H9 (cell line): ENCODE data around the gene WDR37. TPM values are rescaled to one million over a fixed set of nuclear protein-coding genes. Genes with fewer than 3 reads are reported as not detected.

Source experiments
- DNase-seq: peaks from one replicate; pipeline ENCODE4 v3.0.0-alpha.2; 2017
- H2AFZ ChIP-seq: one replicate; pipeline ENCODE4 v1.6.1; 2013; ENCODE audit warnings: mild to moderate bottlenecking, low read length, control low read depth, moderate library complexity
- H2AK5ac ChIP-seq: 2 replicates; pipeline ENCODE4 v1.6.1; 2013; ENCODE audit warnings: low read length, control low read depth, mixed read lengths; ENCODE audit not compliant: insufficient read length
- H2BK120ac ChIP-seq: one replicate; pipeline ENCODE4 v1.6.1; 2013; ENCODE audit warnings: low read depth, mild to moderate bottlenecking, low read length, control low read depth, inconsistent platforms; ENCODE audit not compliant: poor library complexity, severe bottlenecking
- H2BK12ac ChIP-seq: 2 replicates; pipeline ENCODE4 v1.6.1; 2013; ENCODE audit warnings: low read length, control low read depth, mixed read lengths, low read depth; ENCODE audit not compliant: insufficient read length
- H2BK15ac ChIP-seq: 2 replicates; pipeline ENCODE4 v1.6.1; 2013; ENCODE audit warnings: low read depth, low read length, control low read depth
- H2BK20ac ChIP-seq: one replicate; pipeline ENCODE4 v1.6.1; 2013; ENCODE audit warnings: low read depth, mild to moderate bottlenecking, low read length, control low read depth, inconsistent platforms; ENCODE audit not compliant: poor library complexity, severe bottlenecking
- H2BK5ac ChIP-seq: 2 replicates; pipeline ENCODE4 v1.6.1; 2013; ENCODE audit warnings: low read length, control low read depth, mixed read lengths; ENCODE audit not compliant: insufficient read length
- H3K14ac ChIP-seq: 2 replicates; pipeline ENCODE4 v1.6.1; 2013; ENCODE audit warnings: low read length, control low read depth; ENCODE audit not compliant: insufficient read depth
- H3K18ac ChIP-seq: 2 replicates; pipeline ENCODE4 v1.6.1; 2013; ENCODE audit warnings: low read depth, mild to moderate bottlenecking, mixed read lengths, low read length, control low read depth; ENCODE audit not compliant: insufficient read length
- H3K23ac ChIP-seq: 2 replicates; pipeline ENCODE4 v1.6.1; 2013; ENCODE audit warnings: low read length, control low read depth, mixed read lengths, low read depth; ENCODE audit not compliant: insufficient read length
- H3K23me2 ChIP-seq: 2 replicates; pipeline ENCODE4 v1.6.1; 2013; ENCODE audit warnings: low read depth, mild to moderate bottlenecking, mixed read lengths, low read length, control low read depth; ENCODE audit not compliant: insufficient read length, poor library complexity, severe bottlenecking
- H3K27ac ChIP-seq: 2 replicates; pipeline ENCODE4 v1.5.1; 2013; ENCODE audit warnings: low read length, control low read depth, mixed read lengths, low read depth; ENCODE audit not compliant: insufficient read length
- H3K27me3 ChIP-seq: 2 replicates; pipeline ENCODE4 v1.6.1; 2013; ENCODE audit warnings: low read length, control low read depth, inconsistent platforms; ENCODE audit not compliant: insufficient read depth
- H3K4ac ChIP-seq: 2 replicates; pipeline ENCODE4 v1.6.1; 2013; ENCODE audit warnings: low read depth, mild to moderate bottlenecking, control low read depth, inconsistent platforms, low read length, moderate library complexity
- H3K4me1 ChIP-seq: 2 replicates; pipeline ENCODE4 v1.6.1; 2013; ENCODE audit warnings: low read length, control low read depth, inconsistent platforms; ENCODE audit not compliant: insufficient read depth
- H3K4me2 ChIP-seq: 2 replicates; pipeline ENCODE4 v1.6.1; 2013; ENCODE audit warnings: low read length, control low read depth, mixed read lengths; ENCODE audit not compliant: insufficient read length, insufficient read depth
- H3K56ac ChIP-seq: 2 replicates; pipeline ENCODE4 v1.6.1; 2013; ENCODE audit warnings: low read depth, mild to moderate bottlenecking, mixed read lengths, low read length, control low read depth; ENCODE audit not compliant: insufficient read length
- H3K79me1 ChIP-seq: 2 replicates; pipeline ENCODE4 v1.6.1; 2013; ENCODE audit warnings: low read depth, mild to moderate bottlenecking, moderate library complexity, low read length, control low read depth, inconsistent platforms; ENCODE audit not compliant: insufficient read depth, poor library complexity, severe bottlenecking
- H3K79me2 ChIP-seq: 2 replicates; pipeline ENCODE4 v1.6.1; 2013; ENCODE audit warnings: low read length, control low read depth, inconsistent platforms; ENCODE audit not compliant: insufficient read depth
- H3K9ac ChIP-seq: 2 replicates; pipeline ENCODE4 v1.6.1; 2013; ENCODE audit warnings: low read length, control low read depth, mixed read lengths; ENCODE audit not compliant: insufficient read length; ENCODE audit errors: extremely low read depth
- H3K9me3 ChIP-seq: one replicate; pipeline ENCODE4 v1.6.1; 2013; ENCODE audit warnings: low read depth, low read length, inconsistent platforms; ENCODE audit not compliant: control insufficient read depth
- H3T11ph ChIP-seq: one replicate; pipeline ENCODE4 v1.6.1; 2013; ENCODE audit warnings: mild to moderate bottlenecking, low read length, control low read depth, inconsistent platforms
- H4K20me1 ChIP-seq: one replicate; pipeline ENCODE4 v1.6.1; 2013; ENCODE audit not compliant: control insufficient read depth, insufficient read length, insufficient read depth
- H4K5ac ChIP-seq: 2 replicates; pipeline ENCODE4 v1.6.1; 2013; ENCODE audit warnings: low read depth, mild to moderate bottlenecking, mixed read lengths, low read length, control low read depth; ENCODE audit not compliant: insufficient read length
- H4K8ac ChIP-seq: replicated peaks from 2 replicates; pipeline ENCODE4 v1.6.1; 2013; ENCODE audit warnings: low read length, control low read depth, mixed read lengths, low read depth; ENCODE audit not compliant: insufficient read length
- H4K91ac ChIP-seq: 2 replicates; pipeline ENCODE4 v1.6.1; 2013; ENCODE audit warnings: low read depth, mild to moderate bottlenecking, moderate library complexity, mixed read lengths, low read length, control low read depth; ENCODE audit not compliant: insufficient read length
- H3K27ac Mint-ChIP-seq, 3 experiments: 2 replicates in 2 of 3; 3 replicates in 1 of 3; pipeline ENCODE4 v1.8.0; 2020 to 2021; ENCODE audit warnings: mixed read lengths in 3 of 3, mild to moderate bottlenecking in 1 of 3, moderate library complexity in 1 of 3
- H3K27me3 Mint-ChIP-seq: 2 replicates; pipeline ENCODE4 v1.8.0; 2021; ENCODE audit warnings: low read depth, mild to moderate bottlenecking, moderate library complexity, mixed read lengths
- H3K36me3 Mint-ChIP-seq, 3 experiments: 2 replicates in 2 of 3; 3 replicates in 1 of 3; pipeline ENCODE4 v1.8.0; 2020 to 2021; ENCODE audit warnings: low read depth in 3 of 3, mixed read lengths in 3 of 3; ENCODE audit not compliant: insufficient read depth in 1 of 3
- H3K4me1 Mint-ChIP-seq, 2 experiments: 2 replicates each; pipeline ENCODE4 v1.8.0; 2020; ENCODE audit warnings: mixed read lengths in 2 of 2
- H3K4me3 Mint-ChIP-seq, 2 experiments: 2 replicates in 1 of 2; 3 replicates in 1 of 2; pipeline ENCODE4 v1.8.0; 2020 to 2021; ENCODE audit warnings: mild to moderate bottlenecking in 2 of 2, mixed read lengths in 2 of 2, moderate library complexity in 1 of 2
- H3K9me3 Mint-ChIP-seq, 2 experiments: 2 replicates in 1 of 2; 3 replicates in 1 of 2; pipeline ENCODE4 v1.8.0; 2020; ENCODE audit warnings: mild to moderate bottlenecking in 2 of 2, mixed read lengths in 2 of 2, moderate library complexity in 1 of 2
- WGBS: extraction: QIAGEN DNeasy Blood & Tissue Kit; methylation state at CpG from one replicate; pipeline ENCODE4 v1.1.7; 2013; ENCODE audit warnings: missing lambda C conversion rate, low lambda C conversion rate, mixed read lengths; ENCODE audit not compliant: insufficient read length; ENCODE audit errors: extremely low coverage; 5-methylcytosine and 5-hydroxymethylcytosine counted together
- total RNA-seq: library from RNA; stranded (reverse); gene quantifications from 2 replicates; pipeline ENCODE4 v1.2.1, GENCODE V29; 2021
- TF ChIP-seq, protein P1 (sequence below): fragments of 200-600 bp; sonication (generic); conservative IDR thresholded peaks from 3 replicates; pipeline ENCODE4 v1.8.0; 2021; ENCODE audit warnings: antibody characterized with exemption, mild to moderate bottlenecking

Gene WDR37
- total RNA-seq, 1 experiment from 2014 or later, result 13.1 TPM

DNA sequence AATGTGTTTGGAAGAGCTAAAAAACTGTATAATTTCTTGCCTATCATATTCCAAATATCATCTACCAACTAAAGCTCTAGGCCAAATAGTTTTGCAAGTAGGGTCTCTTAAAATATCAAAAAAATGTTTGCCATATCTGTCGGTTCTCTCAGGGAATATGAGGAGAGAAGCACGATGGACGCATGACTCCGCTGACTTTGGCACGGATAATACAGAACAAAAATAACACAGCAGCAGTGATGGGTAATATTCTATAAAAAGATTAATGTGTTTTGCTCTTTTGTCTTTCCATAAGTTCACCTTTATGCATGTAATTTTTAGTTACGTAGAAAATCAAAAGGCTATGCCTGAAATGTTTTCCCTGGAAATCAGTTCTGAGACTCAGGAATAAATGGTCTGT is 29.6 kb upstream of the WDR37 start:
- no peaks in the 10 kb centered on the region for H3K27me3 Mint-ChIP-seq
- no peak for DNase-seq
- no peak overlapping the region for H2AK5ac ChIP-seq
- H3K4me2 ChIP-seq, result no peak overlapping the region
- TF ChIP-seq, protein P1, sequence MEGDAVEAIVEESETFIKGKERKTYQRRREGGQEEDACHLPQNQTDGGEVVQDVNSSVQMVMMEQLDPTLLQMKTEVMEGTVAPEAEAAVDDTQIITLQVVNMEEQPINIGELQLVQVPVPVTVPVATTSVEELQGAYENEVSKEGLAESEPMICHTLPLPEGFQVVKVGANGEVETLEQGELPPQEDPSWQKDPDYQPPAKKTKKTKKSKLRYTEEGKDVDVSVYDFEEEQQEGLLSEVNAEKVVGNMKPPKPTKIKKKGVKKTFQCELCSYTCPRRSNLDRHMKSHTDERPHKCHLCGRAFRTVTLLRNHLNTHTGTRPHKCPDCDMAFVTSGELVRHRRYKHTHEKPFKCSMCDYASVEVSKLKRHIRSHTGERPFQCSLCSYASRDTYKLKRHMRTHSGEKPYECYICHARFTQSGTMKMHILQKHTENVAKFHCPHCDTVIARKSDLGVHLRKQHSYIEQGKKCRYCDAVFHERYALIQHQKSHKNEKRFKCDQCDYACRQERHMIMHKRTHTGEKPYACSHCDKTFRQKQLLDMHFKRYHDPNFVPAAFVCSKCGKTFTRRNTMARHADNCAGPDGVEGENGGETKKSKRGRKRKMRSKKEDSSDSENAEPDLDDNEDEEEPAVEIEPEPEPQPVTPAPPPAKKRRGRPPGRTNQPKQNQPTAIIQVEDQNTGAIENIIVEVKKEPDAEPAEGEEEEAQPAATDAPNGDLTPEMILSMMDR, result no peak
- no peak overlapping the region for H2BK5ac ChIP-seq
- H3K27ac ChIP-seq, result no peak overlapping the region
- no peak overlapping the region for H3T11ph ChIP-seq
- no peak overlapping the region for H3K27ac Mint-ChIP-seq
- no peak overlapping the region for H3K18ac ChIP-seq
- no peak overlapping the region for H2BK120ac ChIP-seq
- no CpG with 5 or more reads among the region's 6 CpGs for WGBS
- H2AFZ ChIP-seq, result no peak overlapping the region
- no peak overlapping the region for H2BK12ac ChIP-seq
- peaks cover 0 to 6% (median 0%) of the 10 kb centered on the region in 3 experiments; a peak in 2 of 7 replicates for H3K36me3 Mint-ChIP-seq
- H3K23me2 ChIP-seq, result no peaks in the 10 kb centered on the region
- peaks cover 10 to 17% of the 10 kb centered on the region in 2 experiments for H3K4me1 Mint-ChIP-seq
- no peaks in the 10 kb centered on the region for H3K4me1 ChIP-seq
- H3K4ac ChIP-seq, result no peak overlapping the region
- no peak overlapping the region for H2BK15ac ChIP-seq
- H3K79me1 ChIP-seq, result no peaks in the 10 kb centered on the region
- H4K20me1 ChIP-seq, result no peaks in the 10 kb centered on the region
- no peak overlapping the region for H3K56ac ChIP-seq
- no peak overlapping the region for H3K9ac ChIP-seq
- no peak overlapping the region for H4K91ac ChIP-seq
- H3K23ac ChIP-seq, result no peak overlapping the region
- H4K8ac ChIP-seq, result no peak overlapping the region
- H3K9me3 Mint-ChIP-seq, result 0 out of 5 replicates have a peak, but pooled peaks cover 0 to under 1% of the 10 kb centered on the region in 2 experiments
- no peaks in the 10 kb centered on the region for H3K27me3 ChIP-seq
- no peak overlapping the region for H3K14ac ChIP-seq
- no peaks in the 10 kb centered on the region for H3K9me3 ChIP-seq
- H3K79me2 ChIP-seq, result no peaks in the 10 kb centered on the region; the same call in 1 of the 2 replicates
- H4K5ac ChIP-seq, result no peak overlapping the region
- H2BK20ac ChIP-seq, result no peak overlapping the region
- H3K4me3 Mint-ChIP-seq, result no peak overlapping the region
